Embryonic facial prominence (tissue), 1 donor: ENCODE results near the gene IGSF11.
"Not testable (repeated sequence)": the region's sequence is repeated elsewhere in the genome, so short reads cannot be mapped to it uniquely, and the experiment has no call there.

ENCODE experiments used
- DNase-seq: peaks from one replicate; pipeline ENCODE4 v3.0.0-alpha.2; 2016; ENCODE audit errors: extremely low spot score

IGSF11 gene

GRCh38 chr3:118990823-118991560 is 43.7 kb downstream of the IGSF11 start:
- no peak for DNase-seq

- no peak for DNase-seq
Measured at GRCh38 chr3:118988198-118989130, 46.2 kb downstream of the IGSF11 start.

DNA sequence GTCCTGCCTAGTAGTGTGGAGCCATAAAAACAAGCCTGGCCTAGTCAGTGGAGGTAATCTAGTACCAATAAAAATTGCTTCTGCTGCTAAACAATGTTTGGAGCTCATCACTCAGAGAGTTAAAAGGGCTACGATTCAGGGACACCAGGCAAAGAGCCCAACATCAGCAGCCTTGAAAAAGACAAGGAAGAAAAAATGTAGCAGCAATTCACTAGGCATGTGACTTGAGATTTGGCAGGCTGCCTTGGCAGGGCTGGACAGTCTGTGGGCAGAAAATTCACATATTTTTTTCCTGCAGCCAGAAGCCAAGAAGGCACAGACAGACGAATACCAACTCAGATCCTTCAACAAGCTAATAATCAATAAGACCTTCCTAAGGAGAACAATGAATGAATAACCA is 47.2 kb downstream of the IGSF11 start:
- DNase-seq = no peak

GRCh38 chr3:118986734-118987133 is 47.9 kb downstream of the IGSF11 start:
- no peak for DNase-seq

- no peak for DNase-seq
Measured at GRCh38 chr3:118984699-118985098, 49.9 kb downstream of the IGSF11 start.

- DNase-seq = no peak
Measured at GRCh38 chr3:118981494-118982134, 53.0 kb downstream of the IGSF11 start.

DNA sequence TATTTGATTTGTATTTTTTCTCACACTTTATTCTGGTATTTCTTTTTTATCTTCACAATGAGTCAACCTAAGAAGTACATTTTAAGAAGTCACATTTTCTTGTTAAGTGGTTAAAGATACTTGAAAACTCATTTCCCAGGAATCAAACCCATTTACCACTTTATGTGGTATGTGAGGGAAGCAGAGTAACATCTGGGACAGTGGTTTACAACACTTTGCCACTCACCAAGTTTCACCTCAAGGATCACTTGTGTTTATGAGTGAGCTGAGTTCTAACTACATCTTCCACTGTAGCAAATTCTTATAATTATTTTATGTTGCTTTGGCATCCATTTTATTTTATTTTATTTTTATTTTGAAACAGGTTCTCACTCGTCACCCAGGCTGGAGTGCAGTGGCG is 53.8 kb downstream of the IGSF11 start:
- DNase-seq = no peak

GRCh38 chr3:118978393-118978758 is 56.3 kb downstream of the IGSF11 start:
- no peak for DNase-seq

DNA sequence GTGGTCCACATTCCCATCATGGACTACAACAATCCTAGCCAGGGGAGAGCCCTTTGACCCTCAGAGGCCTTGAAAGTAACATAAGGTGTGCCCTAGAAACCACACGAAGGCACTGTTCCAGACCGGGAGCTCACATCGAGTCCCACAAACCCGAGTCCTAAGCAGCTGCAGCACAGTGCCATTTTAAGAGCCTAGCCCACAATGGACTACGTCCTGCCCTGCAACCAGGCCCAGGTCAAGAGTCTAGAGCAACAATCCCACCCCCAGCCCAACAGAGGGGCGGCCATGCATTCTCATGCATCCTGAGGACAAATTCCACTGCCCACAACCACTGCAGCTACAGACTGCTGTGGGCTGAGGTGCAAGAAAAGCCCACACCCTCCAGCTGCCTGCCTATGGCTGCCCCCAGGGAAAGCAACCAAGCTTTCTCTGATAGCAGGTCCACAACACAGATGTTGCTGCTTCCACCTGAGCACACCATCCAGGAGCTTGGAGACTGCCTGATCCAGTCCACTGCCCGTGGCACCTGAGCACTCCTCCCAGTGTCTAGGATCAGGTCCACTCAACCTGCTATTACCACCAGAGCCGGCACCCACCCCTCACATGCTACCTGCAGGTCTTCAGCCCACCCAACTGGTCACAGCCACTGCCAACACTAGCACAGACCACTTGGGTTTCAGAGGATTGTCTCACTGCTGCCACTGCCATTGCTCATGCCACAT is 56.8 kb downstream of the IGSF11 start:
- DNase-seq = no peak

DNA sequence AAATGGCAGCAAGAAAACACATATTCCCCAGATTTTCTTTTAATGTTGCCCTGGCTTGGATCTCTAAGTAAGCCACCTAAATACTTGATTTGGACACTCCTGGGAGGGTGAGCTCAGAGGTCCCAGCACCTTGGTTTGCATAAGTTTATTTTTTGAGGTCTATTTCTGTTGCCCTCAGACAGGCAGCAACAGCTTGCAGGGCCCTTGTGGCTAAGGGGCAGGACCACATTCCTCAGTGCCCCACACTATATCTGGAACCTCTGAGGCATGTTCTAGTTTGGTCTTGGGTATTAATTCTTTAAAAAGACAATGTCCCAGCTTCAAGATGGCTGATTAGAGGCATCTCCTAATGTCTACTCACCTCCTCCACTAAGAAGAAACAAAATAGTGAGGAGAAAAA is 57.5 kb downstream of the IGSF11 start:
- no peak for DNase-seq

DNA sequence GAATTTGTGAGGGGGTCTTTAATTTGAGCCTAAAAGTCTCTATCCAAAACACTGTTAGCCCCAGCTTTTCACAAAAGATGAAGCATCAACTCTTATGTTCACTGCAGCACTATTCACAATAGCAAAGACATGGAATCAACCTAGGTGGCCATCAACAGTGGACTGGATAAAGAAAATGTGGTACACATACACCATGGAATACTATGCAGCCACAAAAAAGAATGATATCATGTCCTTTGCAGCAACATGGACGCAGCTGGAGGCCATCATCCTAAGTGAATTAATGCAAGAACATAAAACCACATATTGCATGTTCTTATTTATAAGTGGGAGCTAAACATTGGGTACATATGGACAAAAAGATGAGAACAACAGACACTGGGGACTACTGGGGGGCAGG is 59.2 kb downstream of the IGSF11 start:
- DNase-seq = not testable (repeated sequence)

DNA sequence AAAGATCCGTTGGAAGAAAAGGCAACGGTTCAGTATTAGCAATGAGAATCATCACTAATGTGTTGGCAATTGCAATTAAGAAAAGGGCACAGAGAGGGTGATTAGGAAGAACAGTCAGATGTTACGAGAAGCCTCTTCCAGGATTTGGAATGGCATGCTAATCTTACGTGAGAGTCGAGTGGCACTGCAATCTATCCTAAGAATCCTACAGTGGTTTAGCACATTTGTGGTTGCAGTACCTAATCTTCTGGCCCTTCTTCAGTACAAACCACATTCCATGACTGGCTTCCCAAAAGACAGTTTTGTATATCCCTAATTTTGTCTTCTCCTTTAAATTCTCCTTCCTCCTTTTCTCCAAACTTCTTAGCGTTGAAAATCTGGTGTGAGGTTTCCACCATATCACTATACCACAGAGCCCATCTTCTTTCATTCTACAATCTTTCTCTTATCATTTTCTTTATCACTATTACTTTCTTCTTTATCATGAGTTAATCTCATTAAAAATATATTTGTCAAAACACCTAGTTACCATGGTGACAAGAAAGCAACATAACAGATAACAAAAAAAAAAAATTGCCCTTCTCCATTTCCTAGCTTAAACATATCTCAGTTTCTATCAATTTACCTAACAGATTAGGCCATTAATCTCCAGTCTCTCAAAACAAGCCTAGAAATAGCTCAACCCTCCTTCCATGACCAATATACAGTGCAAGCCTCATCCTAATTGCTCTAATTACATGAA is 60.1 kb downstream of the IGSF11 start:
- DNase-seq = no peak

DNA sequence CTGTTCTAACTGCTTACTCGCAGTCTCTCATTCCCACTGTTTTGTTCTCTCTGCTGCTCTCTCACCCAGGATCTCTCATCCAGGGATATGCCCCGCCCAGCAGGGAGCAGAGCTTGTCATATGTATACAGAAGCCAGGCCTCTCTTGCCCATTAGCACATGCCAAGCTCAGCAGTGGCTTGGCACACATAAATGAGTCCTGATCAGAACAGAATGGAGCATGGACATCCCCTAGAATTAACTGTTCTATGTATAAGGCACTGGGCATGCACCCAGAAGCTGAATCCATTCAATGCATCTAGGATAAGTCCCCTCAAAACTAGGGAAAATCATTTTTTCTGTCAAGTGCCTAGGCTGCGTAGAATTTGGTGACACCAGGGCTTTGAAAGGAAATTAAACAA is 61.6 kb downstream of the IGSF11 start:
- DNase-seq = no peak

- DNase-seq = no peak
Measured at GRCh38 chr3:118970819-118971218, 63.8 kb downstream of the IGSF11 start.

DNA sequence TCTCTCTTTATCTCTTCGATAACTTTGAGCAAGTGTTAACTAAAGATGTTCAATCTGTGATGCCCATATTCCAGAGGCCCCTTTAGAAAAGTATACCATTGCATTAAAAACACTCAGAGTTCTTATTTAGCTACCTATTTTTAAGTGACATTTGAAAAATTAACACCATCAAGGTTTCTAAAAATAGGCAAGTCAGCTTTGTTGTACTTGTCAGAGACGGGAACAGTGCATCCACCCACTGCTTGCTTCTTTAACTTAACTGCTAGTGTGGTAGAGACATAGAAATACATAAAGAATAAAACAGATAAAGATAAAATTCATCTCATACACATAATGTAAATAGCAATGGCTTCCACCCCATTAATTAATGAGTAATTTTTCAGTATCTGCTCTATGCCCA is 66.0 kb downstream of the IGSF11 start:
- no peak for DNase-seq

GRCh38 chr3:118968111-118968510 is 66.5 kb downstream of the IGSF11 start:
- DNase-seq = no peak

DNA sequence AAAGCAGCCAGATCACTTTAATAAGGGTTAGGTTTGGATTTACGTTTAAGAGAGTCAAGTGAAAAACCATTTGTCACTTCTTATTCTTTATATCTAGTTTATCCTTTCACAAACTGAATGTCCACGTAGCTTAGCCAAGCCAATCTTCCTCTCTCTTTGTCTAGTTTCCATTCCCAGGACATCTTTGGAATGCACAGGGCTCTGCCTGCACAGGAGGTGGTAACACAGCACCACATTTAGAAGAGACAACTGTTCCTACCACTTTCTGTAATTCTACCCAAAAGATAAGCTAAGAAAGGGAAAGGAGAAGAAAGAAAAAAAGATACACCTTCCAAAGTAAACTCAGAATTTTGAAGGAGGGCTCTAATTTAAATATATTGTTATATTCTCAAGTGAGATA is 67.9 kb downstream of the IGSF11 start:
- DNase-seq = no peak

DNA sequence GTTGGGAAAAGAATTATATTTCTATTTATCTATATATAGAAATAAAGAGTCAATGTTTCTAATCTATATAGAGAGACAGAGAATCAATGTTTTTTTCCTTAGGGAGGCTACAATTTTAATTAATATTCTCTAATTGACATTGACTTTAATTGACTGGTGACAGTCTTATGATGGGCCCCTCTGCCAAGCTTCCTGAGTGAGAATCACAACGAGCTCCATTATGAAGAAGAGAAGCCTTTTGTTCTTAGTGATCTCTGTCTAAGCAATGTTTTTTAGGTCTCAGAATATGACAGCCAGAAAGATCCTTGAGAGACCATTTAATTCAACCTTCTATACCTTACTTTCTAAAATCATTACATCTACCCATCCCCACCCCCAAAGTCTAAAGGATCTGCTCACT is 70.9 kb downstream of the IGSF11 start:
- no peak for DNase-seq

- DNase-seq = no peak
Measured at GRCh38 chr3:118960876-118961450, 73.7 kb downstream of the IGSF11 start.

GRCh38 chr3:118955914-118956556 is 78.6 kb downstream of the IGSF11 start:
- no peak for DNase-seq
